HepG2 (cell line): ENCODE results near the gene TFRC. TPM values are rescaled to one million over a fixed set of nuclear protein-coding genes. Genes with fewer than 3 reads are reported as not detected.

ENCODE experiments used
- AKAP8 ChIP-seq: sonication (generic); formaldehyde crosslinking; IDR thresholded peaks from 2 replicates; pipeline ENCODE4 v1.5.1; 2020; ENCODE audit warnings: mild to moderate bottlenecking, missing genetic modification reagents
- ATRX ChIP-seq: sonication (generic); formaldehyde crosslinking; IDR thresholded peaks from 2 replicates; pipeline ENCODE4 v1.4.0; 2020; ENCODE audit warnings: missing genetic modification reagents, borderline replicate concordance
- CAMTA2 ChIP-seq: sonication (generic); formaldehyde crosslinking; IDR thresholded peaks from 2 replicates; pipeline ENCODE4 v1.4.0; 2020; ENCODE audit warnings: mild to moderate bottlenecking, missing genetic modification reagents, borderline replicate concordance
- CERS6 ChIP-seq: sonication (generic); formaldehyde crosslinking; IDR thresholded peaks from 2 replicates; pipeline ENCODE4 v1.5.0; 2020; ENCODE audit warnings: missing genetic modification reagents
- MATR3 ChIP-seq: sonication (generic); formaldehyde crosslinking; IDR thresholded peaks from 2 replicates; pipeline ENCODE4 v1.4.0; 2020; ENCODE audit warnings: missing genetic modification reagents
- MAZ ChIP-seq, 2 experiments: sonication (generic) in 1 of 2; formaldehyde crosslinking in 1 of 2; IDR thresholded peaks; 2 replicates each; pipeline versions ENCODE4 v1.5.0 to v1.6.1; 2012 to 2020; ENCODE audit warnings: low read depth in 2 of 2, mild to moderate bottlenecking in 2 of 2, borderline replicate concordance in 1 of 2, improper control_type of control experiment in 1 of 2, low read length in 1 of 2, missing genetic modification reagents in 1 of 2, moderate library complexity in 1 of 2
- PCBP1 ChIP-seq: fragments of 200-400 bp; formaldehyde crosslinking; IDR thresholded peaks from 2 replicates; pipeline ENCODE4 v1.6.1; 2017; ENCODE audit warnings: mild to moderate bottlenecking, low read depth, low read length, borderline replicate concordance
- POLR2AphosphoS2 ChIP-seq: IDR thresholded peaks from 2 replicates; pipeline ENCODE4 v1.6.1; 2011; ENCODE audit warnings: low read depth, low read length, improper control_type of control experiment
- RXRA ChIP-seq: sonication (generic); formaldehyde crosslinking; IDR thresholded peaks from 2 replicates; pipeline ENCODE4 v1.5.1; 2020; ENCODE audit warnings: missing genetic modification reagents
- SAFB2 ChIP-seq: sonication (generic); formaldehyde crosslinking; IDR thresholded peaks from 2 replicates; pipeline ENCODE4 v1.5.1; 2020; ENCODE audit warnings: missing genetic modification reagents, low read depth, mild to moderate bottlenecking, borderline replicate concordance
- TRIM22 ChIP-seq: fragments of 450-650 bp; IDR thresholded peaks from 2 replicates; pipeline ENCODE4 v1.6.1; 2017
- ZFP36L2 ChIP-seq: sonication (generic); formaldehyde crosslinking; IDR thresholded peaks from 2 replicates; pipeline ENCODE4 v1.4.0; 2020; ENCODE audit warnings: missing genetic modification reagents
- ZFYVE20 ChIP-seq: sonication (generic); formaldehyde crosslinking; IDR thresholded peaks from 2 replicates; pipeline ENCODE4 v1.8.0; 2023; ENCODE audit warnings: low read depth, mild to moderate bottlenecking, moderate library complexity, missing genetic modification reagents, borderline replicate concordance
- ZHX1 ChIP-seq: sonication (generic); formaldehyde crosslinking; IDR thresholded peaks from 2 replicates; pipeline ENCODE4 v1.8.1; 2022; ENCODE audit warnings: low read depth, mild to moderate bottlenecking, missing genetic modification reagents
- ZNF33A ChIP-seq: sonication (generic); formaldehyde crosslinking; IDR thresholded peaks from 2 replicates; pipeline ENCODE4 v1.5.1; 2020; ENCODE audit warnings: missing genetic modification reagents, mild to moderate bottlenecking, moderate library complexity, borderline replicate concordance
- ZNF607 ChIP-seq: sonication (generic); formaldehyde crosslinking; IDR thresholded peaks from 2 replicates; pipeline ENCODE4 v1.5.1; 2020; ENCODE audit warnings: missing genetic modification reagents, mild to moderate bottlenecking, borderline replicate concordance
- ZNF704 ChIP-seq: sonication (generic); formaldehyde crosslinking; IDR thresholded peaks from 2 replicates; pipeline ENCODE4 v1.8.1; 2023; ENCODE audit warnings: mild to moderate bottlenecking, inconsistent platforms, moderate library complexity, missing genetic modification reagents, borderline replicate concordance
- ZSCAN5A ChIP-seq: sonication (generic); formaldehyde crosslinking; IDR thresholded peaks from 2 replicates; pipeline ENCODE4 v1.8.0; 2022; ENCODE audit warnings: mild to moderate bottlenecking, missing genetic modification reagents, borderline replicate concordance
- polyA plus RNA-seq, 8 experiments: library from polyadenylated mRNA; depleted of rRNA in 3 of 8; stranded (reverse) in 7 of 8; unstranded in 1 of 8; fragments of >200 nt; fragmentation: Illumina TruSeq in 4 of 8; extraction: Trizol in 4 of 8; gene quantifications; 2 replicates each; pipeline versions ENCODE4 v1.2.1 to v1.2.3, GENCODE V29; 2011 to 2016; ENCODE audit warnings: low read depth in 4 of 8, missing spikeins in 1 of 8, mixed read lengths in 1 of 8; ENCODE audit not compliant: insufficient read depth in 1 of 8
- total RNA-seq, 5 experiments: library from RNA; depleted of rRNA; stranded (reverse); fragments of >200 nt; fragmentation: Illumina TruSeq; extraction: Trizol; gene quantifications; 2 replicates each; pipeline ENCODE4 v1.2.3, GENCODE V29; 2016; ENCODE audit warnings: low read depth in 1 of 5

TFRC gene
- total and polyA plus RNA-seq, 2 of the 13 experiments (the other 11 are each of a cell fraction or from before 2014, with no cell fraction given), result 188 to 274 TPM

- TF ChIP-seq MAZ (IDR thresholded peaks at IDR 0.05; ENCODE audit: borderline replicate concordance, low read depth, low read length) (no peak), MAZ (CRISPR knock-in tag; IDR thresholded peaks at IDR 0.05; ENCODE audit: low read depth) (peak; percentile 90), ZSCAN5A (CRISPR knock-in tag) (no peak; the same call in 1 of the 2 replicates), ZNF33A (CRISPR knock-in tag) (no peak), CERS6 (CRISPR knock-in tag) (no peak), RXRA (CRISPR knock-in tag) (peak; percentile 100), PCBP1 (no peak), ZHX1 (CRISPR knock-in tag) (peak; percentile 99), AKAP8 (CRISPR knock-in tag) (peak; percentile 93), ZFYVE20 (CRISPR knock-in tag) (no peak), MATR3 (CRISPR knock-in tag) (no peak), TRIM22 (no peak), CAMTA2 (CRISPR knock-in tag) (no peak; the same call in 1 of the 2 replicates), POLR2AphosphoS2 (no peak), ATRX (CRISPR knock-in tag) (no peak), ZNF704 (CRISPR knock-in tag) (no peak), ZNF607 (CRISPR knock-in tag) (peak; percentile 67; the same call in 1 of the 2 replicates), ZFP36L2 (CRISPR knock-in tag) (no peak), SAFB2 (peak; percentile 77; the same call in 1 of the 2 replicates)
Observed at GRCh38 chr3:196055683-196056270, 26.1 kb downstream of the TFRC start (continued).
